ENCODE results near the gene PFN4.

Gene PFN4

GRCh38 chr2:24076849-24077534 lies 46.1 kb downstream of the PFN4 start:
- peak; percentile 59 for DNase-seq

GRCh38 chr2:24075915-24076848 lies 47.0 kb downstream of the PFN4 start, which contains the start of gene SF3B6:
TSS of gene SF3B6 (minus strand) at chr2:24076326. CDS start at chr2:24076229, 97 bp downstream.
- DNase-seq, result peak; percentile 98

- DNase-seq, result peak; percentile 37
These were observed 47.9 kb downstream of the PFN4 start for GRCh38 chr2:24075259-24075658.

- DNase-seq, result peak; percentile 48
These were observed 49.3 kb downstream of the PFN4 start for GRCh38 chr2:24073816-24074215.

GRCh38 chr2:24072259-24072658 lies 50.9 kb downstream of the PFN4 start:
- DNase-seq, result no peak

GRCh38 chr2:24065341-24065740 lies 57.8 kb downstream of the PFN4 start:
- no peak for DNase-seq

All from activated CD8-positive, alpha-beta memory T cell treated with anti-CD3 and anti-CD28 coated beads, Interleukin-2, amount 50 U/mL, for 48 hours (primary cell).